Heart left ventricle (tissue), 16 donors: ENCODE data around the gene HNRNPL. TPM values are rescaled to one million over a fixed set of nuclear protein-coding genes. Genes with fewer than 3 reads are reported as not detected.
"Not testable (repeated sequence)": the region's sequence is repeated elsewhere in the genome, so short reads cannot be mapped to it uniquely, and the experiment has no call there.

ENCODE experiments used
- ATAC-seq, 4 donors: fragments of 200-7000 bp; cut with Tn5 transposase; one replicate each; pipeline ENCODE4 v1.9.1; 2020 to 2022; ENCODE audit warnings: moderate library complexity in 4 of 4, mild to moderate bottlenecking in 3 of 4, moderate number of reproducible peaks in 1 of 4
- DNase-seq, 5 donors: peaks; one replicate each; pipeline ENCODE4 v3.0.0-alpha.2; 2020
- H3K27ac ChIP-seq, 12 donors: fragments of 200-600 bp; sonication (generic) in 4 of 12; one replicate each; pipeline versions ENCODE4 v1.5.0 to v1.8.0; 2016 to 2022; ENCODE audit warnings: mild to moderate bottlenecking in 2 of 12
- H3K27me3 ChIP-seq, 9 donors: fragments of 200-600 bp; sonication (generic) in 2 of 9; one replicate each; pipeline versions ENCODE4 v1.5.1 to v1.8.0; 2016 to 2022; ENCODE audit warnings: mild to moderate bottlenecking in 3 of 9
- H3K36me3 ChIP-seq, 9 donors: fragments of 200-600 bp; sonication (generic) in 2 of 9; one replicate each; pipeline versions ENCODE4 v1.5.0 to v1.8.0; 2018 to 2022; ENCODE audit warnings: mild to moderate bottlenecking in 2 of 9
- H3K4me1 ChIP-seq, 12 donors: fragments of 200-600 bp; sonication (generic) in 4 of 12; one replicate each; pipeline versions ENCODE4 v1.5.0 to v1.8.0; 2016 to 2022; ENCODE audit warnings: mild to moderate bottlenecking in 3 of 12
- H3K4me3 ChIP-seq, 12 donors: fragments of 200-600 bp; sonication (generic) in 4 of 12; one replicate each; pipeline versions ENCODE4 v1.5.0 to v1.8.0; 2017 to 2022; ENCODE audit warnings: mild to moderate bottlenecking in 9 of 12, moderate library complexity in 4 of 12
- H3K9me3 ChIP-seq, 12 donors: fragments of 200-600 bp; sonication (generic) in 4 of 12; one replicate each; pipeline versions ENCODE4 v1.5.0 to v1.8.0; 2016 to 2022; ENCODE audit warnings: mild to moderate bottlenecking in 1 of 12
- POLR2A ChIP-seq, 2 donors: fragments of 450-650 bp; IDR thresholded peaks; one replicate each; pipeline ENCODE4 v1.6.1; 2017; ENCODE audit warnings: antibody characterized with exemption in 2 of 2, mild to moderate bottlenecking in 2 of 2, moderate library complexity in 2 of 2
- WGBS, 4 donors: extraction: QIAGEN DNeasy Blood & Tissue Kit in 2 of 4; methylation state at CpG; one replicate each; pipeline versions ENCODE4 v1.1.5 to v1.1.7; 2013 to 2018; 5-methylcytosine and 5-hydroxymethylcytosine counted together
- intact Hi-C, 10 donors: fragments of 100-400 bp; cut with DNase I; formaldehyde crosslinking; loops; one replicate each; pipeline versions ENCODE4 v1.11.1 to v1.14.2; 2022
- polyA plus RNA-seq, 2 donors: library from polyadenylated mRNA; stranded (reverse); fragments of 200-250 nt; gene quantifications; one replicate each; pipeline ENCODE4 v1.2.3, GENCODE V29; 2013
- total RNA-seq, 9 donors: library from RNA; depleted of rRNA in 2 of 9; stranded (reverse); fragments of >200 nt in 2 of 9; fragmentation: NEBNext Ultra II Directional in 3 of 9; extraction: Animal tissue kit (Norgen Biotek cat#: 25700) in 3 of 9; gene quantifications; one replicate each; pipeline versions ENCODE4 v1.1.0 to v1.2.4, GENCODE V29; 2016 to 2023
- TF ChIP-seq, protein P1 (sequence below), 12 donors: fragments of 200-600 bp; sonication (generic) in 4 of 12; IDR thresholded peaks; one replicate each; pipeline versions ENCODE4 v1.5.0 to v1.8.0; 2018 to 2022; ENCODE audit warnings: antibody characterized with exemption in 12 of 12, mild to moderate bottlenecking in 5 of 12
- donor health status: ischemic (EF 13 %, LVEDD 7.1; RV severe dilation, severe dysfunction).
- donor health status: healthy with polysubstance abuse.
- donor health status: DM: no; HTN: yes; CAD: no.
- donor health status: DM: no; HTN: no; CAD: no.
- donor health status: ischemic (EF 25% LVEDD 6.9; RV normal size, moderate dysfunction).
- donor health status: ischemic (EF 25% LVEDD 5.7; RV mildly dilated, moderate dysfunction).
- donor health status: healthy.
- donor health status: DM: yes; HTN: yes; CAD: no.
- donor health status: ischemic (EF 35%, LVEDD 5.7; RV mildly dilated, moderate dysfunction).
- donor health status: nonischemic (EF 11% LVEDD 7.7; RV severe dilation, severe dysfunction).
- donor health status: DM: yes; HTN: yes; CAD: no.
- donor health status: PGD.
- donor health status: ischemic (EF 29% LVEDD 5.4; RV normal size, mild dysfunction).
- donor health status: nonischemic (EF 23%, LVEDD 6.1; RV moderate dilation, normal function).

The HNRNPL gene
- total and polyA plus RNA-seq, 11 donors, result 93.6 to 256 (median 149) TPM

DNA sequence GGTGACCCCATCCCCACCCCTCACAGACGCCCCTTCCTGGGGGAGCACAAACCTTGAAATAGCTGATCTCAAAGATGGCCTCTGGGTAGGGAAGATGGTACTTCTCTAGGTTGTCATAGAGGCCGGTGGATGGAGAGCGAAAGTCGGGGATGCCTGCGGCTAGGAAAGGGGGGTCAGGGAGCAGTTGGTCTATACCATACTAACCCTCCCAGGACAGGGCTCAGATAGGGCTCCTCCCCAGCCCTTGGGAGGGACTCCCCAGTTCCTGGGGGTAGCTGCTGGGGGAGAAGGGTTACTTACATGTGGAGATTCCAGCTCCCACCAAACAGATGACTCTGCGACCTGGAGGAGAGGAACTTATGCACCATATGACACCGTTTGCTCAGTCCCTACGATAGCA lies 40.0 kb upstream of the HNRNPL start:
- TF ChIP-seq, protein P1, sequence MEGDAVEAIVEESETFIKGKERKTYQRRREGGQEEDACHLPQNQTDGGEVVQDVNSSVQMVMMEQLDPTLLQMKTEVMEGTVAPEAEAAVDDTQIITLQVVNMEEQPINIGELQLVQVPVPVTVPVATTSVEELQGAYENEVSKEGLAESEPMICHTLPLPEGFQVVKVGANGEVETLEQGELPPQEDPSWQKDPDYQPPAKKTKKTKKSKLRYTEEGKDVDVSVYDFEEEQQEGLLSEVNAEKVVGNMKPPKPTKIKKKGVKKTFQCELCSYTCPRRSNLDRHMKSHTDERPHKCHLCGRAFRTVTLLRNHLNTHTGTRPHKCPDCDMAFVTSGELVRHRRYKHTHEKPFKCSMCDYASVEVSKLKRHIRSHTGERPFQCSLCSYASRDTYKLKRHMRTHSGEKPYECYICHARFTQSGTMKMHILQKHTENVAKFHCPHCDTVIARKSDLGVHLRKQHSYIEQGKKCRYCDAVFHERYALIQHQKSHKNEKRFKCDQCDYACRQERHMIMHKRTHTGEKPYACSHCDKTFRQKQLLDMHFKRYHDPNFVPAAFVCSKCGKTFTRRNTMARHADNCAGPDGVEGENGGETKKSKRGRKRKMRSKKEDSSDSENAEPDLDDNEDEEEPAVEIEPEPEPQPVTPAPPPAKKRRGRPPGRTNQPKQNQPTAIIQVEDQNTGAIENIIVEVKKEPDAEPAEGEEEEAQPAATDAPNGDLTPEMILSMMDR (IDR thresholded peaks at IDR 0.05), result no peak
- TF ChIP-seq POLR2A (IDR thresholded peaks at IDR 0.05), result no peak
- intact Hi-C loops, result loop anchor here in 1 of 10 donors (10.0 kb wide), 1 partner anchor 55 kb away; the partner anchor contains the start of gene ECH1
- DNase-seq (no peak), ATAC-seq (no peak)
- H3K4me3 ChIP-seq, result no peak overlapping the region
- peaks cover 0 to 59% (median 39%) of the 10 kb centered on the region in 9 donors for H3K36me3 ChIP-seq
- no peaks in the 10 kb centered on the region for H3K9me3 ChIP-seq
- no peaks in the 10 kb centered on the region for H3K27me3 ChIP-seq
- H3K4me1 ChIP-seq, result peaks cover 0 to 27% (median 5%) of the 10 kb centered on the region in 12 donors
- 89 to 96% (median 92%) methylated on average over 6 to 8 of the region's 8 CpGs for WGBS, 4 donors
- H3K27ac ChIP-seq, result peak overlapping the region in 1 of 12 donors; percentile 57

DNA sequence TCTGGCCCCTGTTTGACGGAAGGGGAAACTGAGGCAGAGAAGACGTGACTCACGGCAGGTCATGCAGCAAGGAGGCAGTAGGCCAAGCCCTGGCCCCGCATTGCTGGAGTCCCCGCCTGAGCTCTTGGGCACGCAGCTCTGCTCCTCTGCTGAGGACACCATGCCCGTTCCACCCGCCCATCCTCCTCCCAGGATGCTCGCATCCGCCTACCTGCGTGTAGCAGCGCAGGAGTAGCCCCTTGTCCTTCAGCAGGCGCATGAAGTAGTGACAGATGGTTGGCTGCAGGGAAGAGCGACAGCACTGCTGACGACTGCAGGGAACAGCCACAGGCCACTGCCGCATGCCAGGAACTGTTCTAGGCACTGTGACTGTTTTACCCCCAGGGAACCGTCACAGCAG lies 39.1 kb upstream of the HNRNPL start:
- Histone ChIP-seq H3K36me3 (peaks cover 0 to 59% (median 39%) of the 10 kb centered on the region in 9 donors), H3K4me3 (no peak overlapping the region), H3K9me3 (no peaks in the 10 kb centered on the region), H3K27me3 (no peaks in the 10 kb centered on the region), H3K4me1 (peaks cover 0 to 20% (median 4%) of the 10 kb centered on the region in 12 donors), H3K27ac (no peak overlapping the region)
- WGBS, 4 donors, result 94 to 96% (median 95%) methylated on average over 13 to 17 of the region's 17 CpGs
- TF ChIP-seq, protein P1 (IDR thresholded peaks at IDR 0.05), result no peak
- no peak for TF ChIP-seq POLR2A (IDR thresholded peaks at IDR 0.05)
- DNase-seq, result no peak
- ATAC-seq, result no peak
- intact Hi-C loops, result no loop called here

- intact Hi-C loops, ATAC-seq, H3K4me3 ChIP-seq, DNase-seq, H3K9me3 ChIP-seq, H3K4me1 ChIP-seq, H3K27ac ChIP-seq, H3K27me3 ChIP-seq: not testable (repeated sequence)
- peaks cover 0 to 69% (median 59%) of the 10 kb centered on the region in 9 donors for H3K36me3 ChIP-seq
- WGBS, 4 donors, result 94 to 100% (median 98%) methylated on average over 3 of the region's 3 CpGs
These were observed 34.9 kb upstream of the HNRNPL start for GRCh38 chr19:38884691-38885090.

DNA sequence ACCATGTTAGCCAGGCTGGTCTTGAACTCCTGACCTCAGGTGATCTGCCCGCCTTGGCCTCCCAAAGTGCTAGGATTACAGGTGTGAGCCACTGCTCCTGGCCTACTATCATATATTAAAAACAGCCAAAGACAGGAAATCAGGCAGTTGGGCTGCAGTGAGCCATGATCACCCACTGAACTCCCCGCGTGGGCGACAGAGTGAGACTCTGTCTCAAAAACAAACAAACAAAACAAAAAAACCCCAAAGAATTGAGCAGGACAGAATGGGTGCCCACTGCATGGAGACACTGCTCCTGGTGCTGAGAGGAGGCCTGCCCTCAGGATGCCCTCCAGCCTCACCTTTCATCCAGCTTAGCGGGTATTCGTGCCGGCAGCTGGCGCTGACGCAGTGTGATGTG lies 33.5 kb upstream of the HNRNPL start:
- no peak for ATAC-seq
- intact Hi-C loops, result no loop called here

More for the DNA sequence above, 33.5 kb upstream of the HNRNPL start:
- peak in 1 of 5 donors; percentile 18 for DNase-seq
- Histone ChIP-seq H3K27me3 (no peaks in the 10 kb centered on the region), H3K4me1 (peaks cover 0 to 16% (median 4%) of the 10 kb centered on the region in 12 donors), H3K27ac (no peak overlapping the region), H3K9me3 (no peaks in the 10 kb centered on the region), H3K36me3 (peaks cover 0 to 59% (median 50%) of the 10 kb centered on the region in 9 donors), H3K4me3 (no peak overlapping the region)
- 91 to 96% (median 93%) methylated on average over 9 of the region's 9 CpGs for WGBS, 4 donors
- TF ChIP-seq, protein P1 (IDR thresholded peaks at IDR 0.05), result no peak
- no peak for TF ChIP-seq POLR2A (IDR thresholded peaks at IDR 0.05)
